ENCODE measurements around the gene MPG. TPM values are rescaled to one million over a fixed set of nuclear protein-coding genes. Genes with fewer than 3 reads are reported as not detected.
"Not testable (repeated sequence)": the region's sequence is repeated elsewhere in the genome, so short reads cannot be mapped to it uniquely, and the experiment has no call there.

Gene MPG
- total RNA-seq, 1 donor from 2014 or later = 21.2 TPM

- peak overlapping the region; percentile 33 for H3K27ac Mint-ChIP-seq
- H3K36me3 Mint-ChIP-seq = peaks cover 45% of the 10 kb centered on the region
- Histone ChIP-seq H3K9me3 (ENCODE audit: low read depth) (no peaks in the 10 kb centered on the region), H3K36me3 (no peaks in the 10 kb centered on the region), H3K4me3 (no peak overlapping the region), H3K9ac (no peak overlapping the region), H3K27me3 (no peaks in the 10 kb centered on the region), H3K4me2 (no peak overlapping the region), H2AFZ (replicated peaks) (no peak overlapping the region), H3K79me2 (ENCODE audit: low read depth) (no peaks in the 10 kb centered on the region), H3K4me1 (no peaks in the 10 kb centered on the region), H3F3A (ENCODE audit: low read depth) (peaks cover 5% of the 10 kb centered on the region), H4K20me1 (ENCODE audit: low read depth) (no peaks in the 10 kb centered on the region), H3K27ac (no peak overlapping the region)
- DNase-seq (ENCODE audit: low spot score) = no peak
- no peaks in the 10 kb centered on the region for H3K4me1 Mint-ChIP-seq
- H3K27me3 Mint-ChIP-seq (ENCODE audit: insufficient read depth, low read depth) = peaks cover 3% of the 10 kb centered on the region
- no peak for TF ChIP-seq EZH2phosphoT487 (IDR thresholded peaks at IDR 0.05)
- no peak overlapping the region for H3K4me3 Mint-ChIP-seq
- peaks cover 3% of the 10 kb centered on the region for H3K9me3 Mint-ChIP-seq
These were observed 35.3 kb upstream of the MPG start for GRCh38 chr16:42691-43090.

- H3K9me3 Mint-ChIP-seq = peaks cover 3% of the 10 kb centered on the region
- no peak for DNase-seq (ENCODE audit: low spot score)
- TF ChIP-seq, protein P1, sequence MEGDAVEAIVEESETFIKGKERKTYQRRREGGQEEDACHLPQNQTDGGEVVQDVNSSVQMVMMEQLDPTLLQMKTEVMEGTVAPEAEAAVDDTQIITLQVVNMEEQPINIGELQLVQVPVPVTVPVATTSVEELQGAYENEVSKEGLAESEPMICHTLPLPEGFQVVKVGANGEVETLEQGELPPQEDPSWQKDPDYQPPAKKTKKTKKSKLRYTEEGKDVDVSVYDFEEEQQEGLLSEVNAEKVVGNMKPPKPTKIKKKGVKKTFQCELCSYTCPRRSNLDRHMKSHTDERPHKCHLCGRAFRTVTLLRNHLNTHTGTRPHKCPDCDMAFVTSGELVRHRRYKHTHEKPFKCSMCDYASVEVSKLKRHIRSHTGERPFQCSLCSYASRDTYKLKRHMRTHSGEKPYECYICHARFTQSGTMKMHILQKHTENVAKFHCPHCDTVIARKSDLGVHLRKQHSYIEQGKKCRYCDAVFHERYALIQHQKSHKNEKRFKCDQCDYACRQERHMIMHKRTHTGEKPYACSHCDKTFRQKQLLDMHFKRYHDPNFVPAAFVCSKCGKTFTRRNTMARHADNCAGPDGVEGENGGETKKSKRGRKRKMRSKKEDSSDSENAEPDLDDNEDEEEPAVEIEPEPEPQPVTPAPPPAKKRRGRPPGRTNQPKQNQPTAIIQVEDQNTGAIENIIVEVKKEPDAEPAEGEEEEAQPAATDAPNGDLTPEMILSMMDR (IDR thresholded peaks at IDR 0.05) = no peak
- TF ChIP-seq EZH2 (IDR thresholded peaks at IDR 0.05) (no peak), EZH2phosphoT487 (IDR thresholded peaks at IDR 0.05) (no peak)
- Histone ChIP-seq H3K4me1 (no peaks in the 10 kb centered on the region), H3K9me3 (ENCODE audit: low read depth) (no peaks in the 10 kb centered on the region), H3K4me2 (no peak overlapping the region), H3K27ac (no peak overlapping the region), H3K9ac (no peak overlapping the region), H3K27me3 (no peaks in the 10 kb centered on the region), H3K79me2 (ENCODE audit: low read depth) (no peaks in the 10 kb centered on the region), H3F3A (ENCODE audit: low read depth) (peaks cover 5% of the 10 kb centered on the region), H3K36me3 (no peaks in the 10 kb centered on the region), H4K20me1 (ENCODE audit: low read depth) (no peaks in the 10 kb centered on the region), H2AFZ (replicated peaks) (no peak overlapping the region), H3K4me3 (no peak overlapping the region)
- H3K4me3 Mint-ChIP-seq = no peak overlapping the region
- H3K4me1 Mint-ChIP-seq = no peaks in the 10 kb centered on the region
- peaks cover 47% of the 10 kb centered on the region for H3K36me3 Mint-ChIP-seq
- H3K27me3 Mint-ChIP-seq (ENCODE audit: insufficient read depth, low read depth) = peaks cover 3% of the 10 kb centered on the region
- no peak overlapping the region for H3K27ac Mint-ChIP-seq
These were observed 34.7 kb upstream of the MPG start for GRCh38 chr16:43294-43693.

- no peaks in the 10 kb centered on the region for H3K36me3 ChIP-seq
- Mint-ChIP-seq H3K36me3 (peaks cover 48% of the 10 kb centered on the region), H3K4me3 (no peak overlapping the region), H3K4me1 (no peaks in the 10 kb centered on the region), H3K27me3 (ENCODE audit: insufficient read depth, low read depth) (peaks cover 3% of the 10 kb centered on the region), H3K9me3 (peaks cover 3% of the 10 kb centered on the region), H3K27ac (no peak overlapping the region)
- no peaks in the 10 kb centered on the region for H3K9me3 ChIP-seq (ENCODE audit: low read depth)
- H3K4me1 ChIP-seq = no peaks in the 10 kb centered on the region
- no peaks in the 10 kb centered on the region for H4K20me1 ChIP-seq (ENCODE audit: low read depth)
- no peak overlapping the region for H2AFZ ChIP-seq (replicated peaks)
- peaks cover 8% of the 10 kb centered on the region for H3K79me2 ChIP-seq (ENCODE audit: low read depth)
- no peak overlapping the region for H3K4me3 ChIP-seq
- H3K4me2 ChIP-seq = no peak overlapping the region
- no peaks in the 10 kb centered on the region for H3K27me3 ChIP-seq
- TF ChIP-seq EZH2phosphoT487 (IDR thresholded peaks at IDR 0.05) (no peak), EZH2 (IDR thresholded peaks at IDR 0.05) (no peak)
- TF ChIP-seq, protein P1 (IDR thresholded peaks at IDR 0.05) = no peak
- no peak overlapping the region for H3K9ac ChIP-seq
- H3K27ac ChIP-seq = no peak overlapping the region
- peaks cover 5% of the 10 kb centered on the region for H3F3A ChIP-seq (ENCODE audit: low read depth)
- no peak for DNase-seq (ENCODE audit: low spot score)
These were observed 33.4 kb upstream of the MPG start for GRCh38 chr16:44655-45054.

DNA sequence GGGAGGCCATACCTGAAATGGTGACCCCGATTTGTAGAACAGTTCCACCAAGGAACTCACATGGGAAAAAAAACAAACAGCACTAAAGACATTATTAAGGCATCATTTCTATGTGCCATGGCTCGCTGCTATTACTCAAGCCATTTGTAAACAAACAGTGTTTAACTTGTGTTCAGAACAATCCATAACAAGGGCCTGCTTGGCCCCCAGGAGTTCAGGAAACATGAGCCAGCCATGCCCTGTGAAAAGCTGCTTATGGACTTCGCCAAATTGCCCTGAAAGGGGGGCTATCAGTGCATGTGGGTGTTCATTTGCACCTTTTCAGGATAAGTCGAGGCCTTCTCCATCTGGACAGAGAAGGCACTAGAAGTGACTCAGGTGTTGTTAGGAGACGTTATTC, 32.6 kb upstream of the MPG start:
- Histone ChIP-seq H3K36me3 (no peaks in the 10 kb centered on the region), H3K4me1 (no peaks in the 10 kb centered on the region), H3K27me3 (no peaks in the 10 kb centered on the region), H3K9ac (no peak overlapping the region), H4K20me1 (ENCODE audit: low read depth) (no peaks in the 10 kb centered on the region), H2AFZ (replicated peaks) (no peak overlapping the region), H3F3A (ENCODE audit: low read depth) (peaks cover 3% of the 10 kb centered on the region), H3K9me3 (ENCODE audit: low read depth) (no peaks in the 10 kb centered on the region), H3K4me2 (no peak overlapping the region), H3K79me2 (ENCODE audit: low read depth) (peaks cover 15% of the 10 kb centered on the region), H3K4me3 (no peak overlapping the region), H3K27ac (no peak overlapping the region)
- no peak overlapping the region for H3K4me3 Mint-ChIP-seq
- no peak for DNase-seq (ENCODE audit: low spot score)
- TF ChIP-seq EZH2phosphoT487 (IDR thresholded peaks at IDR 0.05) (no peak), EZH2 (IDR thresholded peaks at IDR 0.05) (no peak)
- TF ChIP-seq, protein P1 (IDR thresholded peaks at IDR 0.05) = no peak
- no peaks in the 10 kb centered on the region for H3K4me1 Mint-ChIP-seq
- H3K36me3 Mint-ChIP-seq = peaks cover 51% of the 10 kb centered on the region
- peaks cover 3% of the 10 kb centered on the region for H3K9me3 Mint-ChIP-seq
- H3K27ac Mint-ChIP-seq = no peak overlapping the region
- H3K27me3 Mint-ChIP-seq (ENCODE audit: insufficient read depth, low read depth) = peaks cover 3% of the 10 kb centered on the region

DNA sequence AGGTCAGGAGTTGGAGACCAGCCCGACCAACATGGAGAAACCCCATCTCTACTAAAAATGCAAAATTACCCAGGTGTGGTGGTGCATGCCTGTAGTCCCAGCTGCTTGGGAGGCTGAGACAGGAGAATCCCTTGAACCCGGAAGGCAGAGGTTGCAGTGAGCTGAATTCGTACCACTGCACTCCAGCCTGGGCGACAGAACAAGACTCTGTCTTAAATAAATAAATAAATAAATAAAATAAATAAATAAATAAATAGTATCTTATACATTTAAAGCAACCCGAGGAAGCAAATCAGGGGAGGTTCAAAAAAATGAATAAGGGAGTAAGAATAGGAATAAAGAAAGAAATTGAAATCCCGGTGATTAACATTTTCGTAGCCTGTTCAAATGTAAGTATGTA, 31.5 kb upstream of the MPG start:
- H3K79me2 ChIP-seq (ENCODE audit: low read depth) = peaks cover 26% of the 10 kb centered on the region
- not testable (repeated sequence) for DNase-seq (ENCODE audit: low spot score); H3K27me3 Mint-ChIP-seq (ENCODE audit: insufficient read depth, low read depth); H3K27me3 ChIP-seq; H3K27ac Mint-ChIP-seq; H3K4me1 Mint-ChIP-seq; H3K27ac ChIP-seq; H3K4me3 ChIP-seq; H3K4me1 ChIP-seq; H4K20me1 ChIP-seq (ENCODE audit: low read depth); H3K36me3 ChIP-seq; H2AFZ ChIP-seq (replicated peaks); H3K9me3 Mint-ChIP-seq; H3F3A ChIP-seq (ENCODE audit: low read depth); H3K9ac ChIP-seq; H3K4me3 Mint-ChIP-seq; H3K4me2 ChIP-seq; H3K9me3 ChIP-seq (ENCODE audit: low read depth)
- H3K36me3 Mint-ChIP-seq = peaks cover 55% of the 10 kb centered on the region
